GM19193 (cell line): ENCODE measurements around the gene TRAM2.

Source experiments
- POLR2A ChIP-seq: IDR thresholded peaks from 4 replicates; pipeline ENCODE4 v1.6.1; 2011; ENCODE audit not compliant: insufficient read depth, insufficient read length; ENCODE audit errors: extremely low read depth

Gene TRAM2

DNA sequence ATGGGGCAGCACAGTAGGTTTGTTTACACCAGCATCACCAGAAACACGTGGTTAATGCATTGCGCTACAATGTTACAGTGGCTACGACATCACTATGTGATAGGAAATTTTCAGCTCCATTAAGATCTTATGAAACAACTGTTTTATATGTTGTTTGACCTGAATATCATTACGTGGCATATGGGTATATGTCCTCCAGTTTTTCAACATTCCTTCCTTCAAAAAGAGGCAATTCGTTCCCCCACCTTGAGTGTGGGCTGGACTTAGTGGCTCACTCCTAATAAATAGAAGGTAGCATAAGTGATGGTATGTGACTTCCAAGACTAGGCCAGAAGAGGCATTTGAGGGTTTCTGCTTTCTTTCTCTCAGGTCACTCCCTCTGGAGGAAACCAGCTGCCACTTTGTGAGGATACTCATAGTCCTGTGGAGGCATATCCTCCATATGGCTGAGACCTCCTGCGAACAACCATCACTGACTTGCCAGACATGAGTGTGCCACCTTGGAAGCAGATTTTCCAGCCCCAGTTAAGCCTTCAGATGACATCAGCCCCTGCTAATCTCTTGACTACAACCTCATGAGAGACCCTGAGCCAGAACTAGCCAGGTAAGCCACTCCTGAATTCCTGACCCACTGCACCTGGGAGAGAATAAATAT, 2.3 kb upstream of the TRAM2 start:
- TF ChIP-seq POLR2A: no peak

DNA sequence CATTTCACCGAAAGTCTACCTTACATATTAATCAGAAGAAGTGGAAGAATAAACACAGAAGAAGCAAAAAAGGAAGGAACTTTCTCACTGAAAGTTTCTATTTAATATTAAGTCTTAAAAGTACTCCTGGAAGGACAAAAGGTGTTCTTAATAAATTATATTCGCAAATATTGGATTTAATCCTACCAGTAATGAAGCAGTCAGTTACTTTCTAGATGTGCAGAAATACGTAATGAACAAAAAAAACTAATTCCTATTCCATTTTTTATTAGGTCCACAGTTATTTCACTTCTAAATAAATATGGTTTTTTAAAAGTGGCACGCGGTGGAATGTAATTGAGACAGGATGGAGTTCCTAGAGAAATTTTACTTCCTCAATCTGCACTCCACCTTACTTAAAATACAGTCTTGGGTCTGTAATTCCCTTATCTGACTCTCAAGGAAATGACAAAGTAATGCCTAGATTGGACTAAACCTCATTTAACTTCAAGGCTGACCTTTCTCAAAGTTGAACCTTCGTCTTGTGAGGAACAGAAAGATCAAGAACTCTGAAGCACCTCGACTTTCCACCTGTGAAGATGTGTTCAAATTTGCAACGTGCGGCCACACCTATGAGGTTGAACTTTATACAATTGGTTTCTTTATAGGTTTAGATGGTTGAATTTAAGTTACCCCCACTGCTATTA, 1.1 kb upstream of the TRAM2 start:
- no peak for TF ChIP-seq POLR2A

DNA sequence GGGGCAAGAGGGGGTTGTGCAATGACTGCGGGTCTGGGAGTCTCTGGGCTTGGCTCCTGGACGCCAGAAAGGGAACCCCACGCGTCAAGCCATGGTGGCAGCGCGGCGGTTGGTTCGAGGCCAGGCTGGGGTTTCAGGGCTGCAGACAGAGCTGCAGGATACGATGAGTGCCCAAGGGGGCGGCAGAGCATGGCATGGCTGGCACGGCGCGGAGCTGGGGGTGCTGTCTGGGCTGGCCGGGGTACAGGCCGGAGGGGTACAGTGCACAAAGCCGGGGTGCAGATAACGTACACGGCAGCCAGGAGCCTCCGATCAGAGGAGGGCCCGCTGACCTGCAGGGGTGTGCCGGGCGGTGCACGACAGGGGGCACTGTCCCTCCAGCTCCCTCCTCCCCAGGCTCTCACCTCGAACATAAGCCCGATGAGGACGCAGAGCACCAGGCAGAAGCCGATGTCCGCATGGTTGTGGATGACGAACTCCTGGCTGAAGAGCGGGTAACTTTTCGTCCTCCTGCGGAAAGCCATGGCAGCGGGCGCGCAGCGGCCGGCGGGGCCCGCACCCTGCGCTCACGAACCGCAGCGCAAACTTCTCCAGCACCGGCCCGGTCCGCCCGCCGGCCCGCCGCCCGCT, 353 bp downstream of the TRAM2 start:
- no peak for TF ChIP-seq POLR2A

DNA sequence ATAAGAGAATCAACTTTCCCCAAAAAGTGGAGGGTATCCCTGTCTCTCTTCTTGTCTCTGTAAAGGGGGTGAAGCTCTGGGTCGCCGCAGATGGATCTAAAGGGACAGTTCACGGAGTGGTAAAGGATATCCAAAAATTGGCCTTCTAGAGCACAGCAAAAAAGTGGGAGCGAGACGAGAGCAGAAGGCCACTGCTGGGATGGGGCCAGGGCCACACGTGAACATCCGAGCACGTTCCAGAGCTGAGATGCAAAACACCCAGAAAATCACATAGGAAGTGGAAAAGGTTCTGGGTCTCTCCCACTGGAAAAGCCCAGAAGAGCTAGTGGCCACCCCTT, 837 bp downstream of the TRAM2 start:
- no peak for TF ChIP-seq POLR2A

DNA sequence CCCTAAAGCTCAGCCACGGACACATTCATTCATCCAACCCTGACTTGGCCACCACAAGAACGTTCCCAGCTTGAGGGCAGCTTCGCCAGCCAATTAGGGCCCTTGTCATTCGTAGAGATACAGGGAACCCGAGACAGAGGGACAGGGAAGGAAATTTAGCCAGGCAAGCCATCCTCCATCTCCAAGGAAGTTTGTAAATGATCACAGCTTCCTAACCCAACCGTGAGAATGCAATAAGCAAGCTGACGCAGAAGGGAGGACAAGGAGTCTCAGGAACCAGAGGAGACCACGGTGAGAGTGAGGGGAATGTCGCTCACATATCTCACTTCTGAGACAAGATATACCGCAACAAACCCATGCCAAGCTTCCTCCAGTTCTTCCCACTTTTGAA, 1.4 kb downstream of the TRAM2 start:
- no peak for TF ChIP-seq POLR2A

DNA sequence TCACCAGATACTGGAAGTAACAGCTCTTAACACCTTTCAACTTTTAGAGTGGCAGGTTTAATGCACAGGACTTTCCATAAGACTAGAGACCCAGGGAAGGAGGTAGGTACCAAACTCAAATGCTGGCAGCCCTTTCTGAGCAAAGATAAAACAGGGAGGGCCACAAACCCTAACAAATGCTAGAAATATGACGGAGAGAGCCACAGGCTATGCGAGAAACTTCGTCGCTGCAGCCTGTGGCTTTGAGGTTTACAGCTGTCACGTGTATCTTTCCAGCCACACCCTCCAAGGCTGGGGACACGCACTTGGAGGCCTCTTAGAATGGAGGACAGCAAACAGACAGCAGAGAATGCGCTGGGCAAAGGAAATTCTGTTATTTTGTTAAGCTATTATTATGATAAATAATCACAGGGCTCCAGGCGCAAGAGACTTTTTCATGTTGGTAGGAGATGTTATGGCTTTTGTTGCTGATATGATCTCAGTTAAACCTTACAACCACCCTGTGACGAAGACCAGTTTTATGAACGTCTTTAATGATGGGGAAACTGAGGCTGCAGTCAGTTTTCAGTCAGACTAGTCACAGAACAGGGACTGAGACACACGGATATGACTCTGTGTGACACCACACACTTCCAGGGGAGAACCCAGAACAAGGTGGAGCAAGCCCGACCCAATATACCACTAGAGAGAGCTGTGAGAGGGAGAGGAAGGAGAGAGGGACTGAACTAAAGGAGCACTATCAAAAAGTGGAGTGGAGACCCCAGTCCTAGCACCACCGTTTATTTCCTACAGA, 2.0 kb downstream of the TRAM2 start:
- no peak for TF ChIP-seq POLR2A

DNA sequence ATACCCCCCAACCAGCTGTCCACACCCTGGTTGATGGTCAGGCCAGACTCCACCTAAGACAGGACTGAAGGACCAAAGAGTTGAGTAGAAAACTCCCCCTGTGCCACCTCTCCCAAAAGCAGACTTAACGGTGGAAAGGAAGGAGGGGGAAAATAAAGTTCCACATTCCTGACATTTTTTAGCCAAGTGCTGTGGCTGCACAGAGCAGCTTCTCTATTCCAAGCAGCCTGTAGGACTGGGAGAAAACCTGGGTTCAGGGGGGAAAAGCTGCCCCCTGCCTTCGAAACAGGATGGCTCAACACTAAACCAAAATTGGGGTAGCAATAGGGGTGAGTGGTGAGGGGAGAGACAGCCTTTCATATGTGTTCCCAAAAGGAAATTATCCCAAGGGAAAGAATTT, 3.6 kb downstream of the TRAM2 start:
- TF ChIP-seq POLR2A: no peak

DNA sequence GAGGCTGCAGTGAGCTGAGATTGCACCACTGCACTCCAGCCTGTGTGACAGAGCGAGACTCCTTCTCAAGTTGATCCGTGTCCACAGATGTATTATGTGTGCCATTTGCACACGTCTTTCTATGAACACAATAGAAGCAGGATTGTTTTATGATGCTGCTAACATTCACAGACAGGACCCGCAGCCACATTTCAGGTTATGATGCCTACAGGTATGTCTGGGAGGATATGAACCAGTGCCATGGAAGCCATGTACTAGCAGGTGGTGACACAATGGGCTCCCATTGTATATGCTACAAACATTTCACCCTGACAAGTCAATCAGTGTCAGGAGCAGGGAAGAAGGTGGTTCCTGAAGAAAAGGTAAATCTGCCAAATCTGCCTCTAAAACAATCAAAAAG, 4.3 kb downstream of the TRAM2 start:
- TF ChIP-seq POLR2A: no peak

DNA sequence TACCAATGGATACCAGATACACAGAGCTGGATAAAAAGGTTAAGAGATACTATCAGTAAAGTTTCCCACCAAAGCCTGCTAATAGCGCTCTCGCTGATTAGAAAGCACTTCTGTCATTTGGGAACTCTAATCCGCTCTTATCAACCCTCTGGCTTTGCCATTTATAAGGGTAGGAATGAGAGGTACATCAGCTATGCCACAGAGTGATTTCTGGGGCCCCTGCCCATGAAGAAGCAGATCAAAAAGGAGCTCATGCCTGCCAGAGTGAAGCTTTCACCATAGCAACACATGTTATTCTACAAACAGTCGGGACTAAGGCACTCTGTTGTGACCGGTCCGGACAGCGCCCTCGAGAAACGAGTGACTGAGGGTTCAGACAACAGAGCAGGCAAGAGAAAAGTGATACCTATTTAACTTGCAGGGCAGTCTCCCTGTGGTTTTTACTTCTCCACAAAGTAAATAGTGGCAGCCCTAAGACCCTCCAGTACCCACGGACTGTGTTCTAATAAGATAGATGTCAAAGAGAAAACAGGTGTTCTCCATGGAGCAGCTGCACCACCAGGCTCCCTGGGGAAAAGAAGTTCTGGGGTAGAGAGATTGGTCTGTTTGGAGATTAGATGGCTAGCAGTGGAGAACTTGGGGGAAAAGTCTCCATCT, 5.6 kb downstream of the TRAM2 start:
- TF ChIP-seq POLR2A: no peak

DNA sequence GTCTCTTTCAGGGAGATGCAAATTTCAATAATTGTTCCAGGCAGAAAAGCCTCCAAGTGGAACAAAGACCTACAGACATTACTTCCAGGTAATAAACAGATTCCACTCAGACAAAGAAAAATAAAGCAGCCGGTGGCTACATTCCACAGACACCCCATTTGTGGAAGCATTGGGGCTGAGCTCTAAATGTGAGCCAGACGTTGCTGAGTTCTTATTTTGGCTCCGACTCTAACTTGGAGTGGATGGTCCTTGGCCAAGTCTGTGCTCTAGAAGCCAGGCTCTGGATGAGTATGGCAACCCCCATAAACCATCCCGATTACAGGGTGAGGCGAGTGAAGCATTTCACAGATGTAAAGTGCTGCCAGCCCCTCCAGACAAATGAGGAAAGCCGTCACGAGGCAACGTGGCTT, 6.6 kb downstream of the TRAM2 start:
- no peak for TF ChIP-seq POLR2A

DNA sequence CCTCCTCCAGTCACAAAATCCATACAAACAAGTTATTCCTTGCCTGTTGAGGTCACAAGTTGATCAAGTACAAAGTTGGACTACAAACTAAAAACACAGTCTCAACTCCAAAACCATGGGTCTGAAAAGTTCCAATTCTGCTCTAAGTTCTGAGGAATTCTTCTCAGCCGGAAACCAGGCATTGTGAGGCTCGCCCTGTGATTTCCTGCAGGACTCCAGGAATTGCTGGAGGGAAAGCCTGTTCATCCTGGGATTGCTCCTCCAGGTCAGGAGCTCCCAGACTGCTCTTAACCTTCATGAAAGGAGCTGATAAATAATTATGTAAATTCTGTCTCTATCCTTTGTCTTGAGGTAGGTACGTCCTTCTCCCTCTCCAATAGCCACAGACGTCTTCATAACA, 8.5 kb downstream of the TRAM2 start:
- TF ChIP-seq POLR2A: no peak

DNA sequence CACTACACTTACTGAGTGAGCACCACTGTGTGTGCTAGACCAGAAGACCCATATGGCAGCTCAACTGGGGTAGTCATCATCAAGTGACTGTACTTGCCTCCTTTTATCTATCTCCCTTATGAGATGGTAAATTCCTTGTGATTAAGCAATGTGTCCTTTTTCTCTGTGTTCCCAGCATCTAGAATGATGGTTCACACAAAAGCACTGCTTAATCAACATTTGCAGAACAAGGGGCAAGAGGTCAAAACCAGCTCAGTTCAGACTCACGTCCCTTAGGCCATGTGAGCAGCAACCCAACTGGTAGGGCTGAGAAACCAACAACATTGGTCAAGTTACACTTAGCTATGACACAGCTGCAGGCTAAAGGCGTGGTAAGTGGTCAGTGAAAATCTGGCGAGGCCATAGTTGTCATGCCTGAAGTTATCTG, 10.0 kb downstream of the TRAM2 start:
- TF ChIP-seq POLR2A: no peak

DNA sequence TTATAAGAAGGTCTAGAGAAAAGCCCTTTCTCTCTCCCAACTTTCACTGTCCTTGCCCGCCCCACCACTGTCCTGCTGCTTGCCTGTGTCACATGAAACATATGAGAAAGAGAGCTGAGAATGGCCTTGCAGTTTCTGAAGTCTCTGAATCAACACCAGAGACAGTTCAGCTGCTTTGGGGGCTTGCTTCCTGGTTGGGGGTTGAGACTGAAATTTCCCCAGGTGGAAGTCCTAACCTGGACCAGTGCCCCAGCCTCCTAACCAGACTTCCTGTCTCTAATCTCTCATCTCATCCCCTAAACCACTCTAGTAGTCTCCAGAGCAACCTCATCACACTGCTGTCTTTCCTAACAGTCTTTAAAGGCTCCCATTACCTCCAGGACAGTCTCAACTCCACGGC, 10.7 kb downstream of the TRAM2 start:
- TF ChIP-seq POLR2A: no peak

DNA sequence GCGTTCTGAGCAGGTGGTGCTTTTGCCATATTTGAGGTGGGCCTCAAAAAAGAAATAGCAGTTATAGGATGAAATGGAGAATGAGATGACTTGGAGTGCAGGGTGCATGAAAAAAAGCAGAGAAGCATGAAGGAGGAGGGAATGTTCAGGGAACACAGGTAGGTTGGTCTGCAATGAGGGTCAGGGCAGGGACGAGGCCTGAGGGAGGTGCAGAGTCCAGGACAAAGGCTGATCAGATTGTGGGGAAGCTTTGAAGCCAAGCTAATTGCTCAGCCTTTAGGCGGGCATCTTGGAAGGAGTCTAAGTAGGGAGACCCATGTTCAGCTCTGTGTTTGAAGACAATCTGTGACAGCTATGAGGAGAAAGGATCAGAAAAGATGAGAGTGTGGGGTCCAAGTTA, 12.0 kb downstream of the TRAM2 start:
- no peak for TF ChIP-seq POLR2A

DNA sequence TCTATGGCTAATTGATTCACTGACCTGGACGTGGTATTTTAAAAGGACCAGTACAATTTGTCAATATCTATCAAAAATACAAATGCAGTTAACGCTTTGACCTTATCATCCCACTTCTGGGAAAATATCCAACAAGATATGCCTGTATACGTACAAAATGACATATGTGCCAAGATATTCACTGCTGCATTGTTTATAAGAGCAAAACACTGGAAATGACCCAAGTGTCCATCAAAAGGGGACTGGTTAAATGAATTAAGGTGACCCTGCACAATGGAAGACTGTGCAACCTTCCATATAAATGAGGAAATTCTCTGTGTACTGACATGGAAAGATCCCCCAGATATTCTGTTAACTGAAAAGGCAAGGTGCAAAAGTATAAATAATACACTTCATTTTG, 13.9 kb downstream of the TRAM2 start:
- no peak for TF ChIP-seq POLR2A
